GM10266 (cell line): ENCODE data around the gene KHK.
A peak's percentile ranks its signal among the peaks of the same experiment; 100 is the strongest.

ENCODE experiments used
- DNase-seq: peaks from one replicate; pipeline ENCODE4 v3.0.0; 2012; ENCODE audit errors: extremely low spot score
- CTCF ChIP-seq: IDR thresholded peaks from 2 replicates; pipeline ENCODE4 v1.5.1; 2012; ENCODE audit warnings: mild to moderate bottlenecking, low read depth; ENCODE audit not compliant: control insufficient read depth, insufficient read depth; ENCODE audit errors: missing control alignments

KHK gene

DNA sequence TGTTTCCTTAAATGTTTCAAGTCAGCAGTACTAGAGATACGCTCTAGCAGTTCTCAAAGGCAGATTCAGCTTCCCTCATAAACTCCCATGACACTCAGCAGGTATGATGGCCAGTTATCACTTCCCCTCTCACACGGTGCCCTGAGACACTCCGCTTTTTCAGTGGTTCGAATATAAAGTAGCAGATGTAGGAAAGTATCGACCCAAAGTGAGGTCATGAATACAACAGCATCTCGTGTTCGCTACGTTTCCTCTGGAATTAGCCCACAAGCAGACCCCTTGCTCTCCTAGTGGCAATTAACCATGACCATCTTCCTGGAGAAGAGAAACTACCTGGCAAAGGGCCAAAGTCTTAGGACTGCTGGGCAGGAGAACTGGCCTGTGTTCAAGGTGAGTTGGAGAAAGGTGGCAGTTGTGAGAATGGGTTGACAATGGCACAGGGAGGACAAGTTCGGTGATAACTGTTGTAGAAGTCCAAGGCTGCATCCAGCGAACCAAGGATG is 44.4 kb upstream of the KHK start:
- TF ChIP-seq CTCF: no peak
- peak; percentile 68 for DNase-seq

DNA sequence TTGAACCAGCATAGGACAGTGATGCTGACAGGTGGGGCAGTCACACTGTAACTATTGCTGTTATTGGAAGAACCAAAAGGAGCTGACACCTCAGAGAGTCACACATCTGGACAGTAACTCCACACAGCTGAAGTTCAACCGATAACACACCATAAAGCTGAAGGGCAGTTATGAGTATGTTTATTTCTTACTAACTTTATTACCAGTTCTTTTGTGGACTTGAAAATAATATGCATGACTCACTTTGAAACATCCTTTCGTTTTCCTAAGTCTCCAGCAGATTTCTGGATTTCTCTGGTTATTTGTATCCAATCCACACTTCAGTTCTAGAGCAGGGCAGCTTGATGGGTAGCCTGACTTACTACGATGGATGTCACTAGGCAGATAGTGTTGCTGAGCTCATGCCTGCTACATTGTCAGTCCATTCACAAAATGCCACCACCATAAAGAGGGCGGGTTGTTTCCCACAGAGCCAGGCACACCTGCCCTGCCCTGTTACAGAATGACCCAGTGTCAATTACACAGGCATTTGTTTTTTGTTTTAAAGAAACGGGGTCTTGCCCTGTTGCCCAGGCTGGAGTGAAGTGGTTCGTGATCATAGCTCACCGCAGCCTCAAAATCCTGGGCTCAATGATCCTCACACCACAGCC is 43.5 kb upstream of the KHK start:
- TF ChIP-seq CTCF: no peak
- DNase-seq: no peak

DNA sequence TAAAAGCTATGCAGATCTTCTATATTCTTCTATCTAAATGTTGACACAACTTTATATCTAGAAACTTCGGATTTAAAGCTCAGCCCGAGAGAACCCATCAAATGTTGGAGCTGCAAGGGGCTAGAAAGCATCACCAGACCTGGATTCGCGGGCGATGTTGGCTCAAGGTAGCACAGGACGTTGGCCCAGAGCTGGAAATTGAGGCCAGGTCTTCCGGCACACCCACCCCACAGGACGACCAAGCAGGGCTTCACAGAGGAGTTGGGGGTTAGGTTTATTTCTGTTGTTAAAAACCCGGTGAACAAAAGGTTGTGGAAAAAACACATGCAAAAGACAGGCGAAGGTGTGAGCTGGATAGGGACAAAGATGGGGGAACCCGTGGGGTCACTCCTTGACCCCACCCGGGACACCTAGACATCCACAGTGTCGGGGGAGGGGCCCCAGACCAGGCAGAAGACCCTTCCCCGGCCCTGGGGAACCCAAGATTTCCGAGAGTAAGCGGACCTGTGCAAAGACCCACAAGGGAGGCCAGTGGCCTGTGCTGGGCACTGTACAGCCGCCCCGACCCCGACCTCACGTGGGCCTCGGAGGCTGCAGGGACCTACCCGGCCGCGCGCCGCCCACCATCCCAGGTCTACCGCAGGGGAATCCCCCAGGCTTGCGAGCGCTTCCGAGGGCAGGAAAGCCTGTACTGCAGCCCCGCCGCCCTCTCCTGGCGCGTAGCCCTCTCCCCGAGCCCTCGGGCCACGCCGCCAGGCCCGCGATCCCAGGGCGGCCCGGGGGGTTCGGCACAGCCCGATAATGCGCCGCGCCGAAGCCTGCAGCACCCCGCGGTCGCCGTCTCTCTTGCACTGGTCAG is 36.9 kb upstream of the KHK start:
- TF ChIP-seq CTCF: no peak
- peak; percentile 82 for DNase-seq

- DNase-seq: peak; percentile 89
- no peak for TF ChIP-seq CTCF
Observed at GRCh38 chr2:27050281-27050995, 36.1 kb upstream of the KHK start.

GRCh38 chr2:27050996-27051901 is 35.3 kb upstream of the KHK start, which contains the start of gene AGBL5:
Gene AGBL5 (plus strand): TSS chr2:27051668. CDS start chr2:27052959, 1,291 bp downstream.
- peak; percentile 100 for DNase-seq
- no peak for TF ChIP-seq CTCF

DNA sequence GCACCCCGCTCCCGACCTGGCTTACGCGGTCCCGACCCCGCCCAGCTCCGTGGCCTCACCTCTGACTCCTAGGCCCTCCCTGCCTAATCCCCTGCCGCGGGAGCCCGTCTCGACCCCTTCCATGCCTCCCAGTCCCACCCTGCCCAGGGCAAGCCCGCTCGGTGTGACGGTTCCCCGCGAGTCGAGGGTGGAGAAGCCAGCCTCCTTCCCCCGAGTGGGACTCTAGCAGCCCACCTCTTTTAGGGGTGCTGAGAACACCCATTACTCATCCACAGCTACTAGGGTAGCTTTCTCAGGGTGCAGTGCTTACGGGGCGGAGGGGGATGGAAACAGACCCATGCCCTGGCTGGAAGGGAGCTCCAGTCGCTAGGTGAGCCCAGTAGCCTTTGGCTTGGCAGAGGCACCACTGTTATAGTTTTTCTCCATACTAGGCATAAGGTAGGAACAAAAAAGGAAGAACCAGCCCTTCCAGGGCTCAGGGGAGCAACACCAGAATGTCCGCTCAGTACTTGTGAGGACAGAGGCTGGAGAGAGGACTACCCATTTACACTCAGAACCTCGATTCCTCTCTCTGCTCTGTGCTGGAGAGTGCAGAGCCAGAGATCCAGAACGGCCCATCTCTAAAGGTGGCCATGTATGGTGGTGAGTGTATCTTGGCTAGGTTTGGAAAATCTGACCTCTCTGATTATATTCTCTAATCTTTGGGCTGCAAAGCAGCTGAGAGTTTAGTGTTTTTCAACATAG is 34.5 kb upstream of the KHK start:
- TF ChIP-seq CTCF: no peak
- DNase-seq: no peak
